ENCODE results near the gene LYPLA2.
A peak's percentile ranks its signal among the peaks of the same experiment; 100 is the strongest.

The LYPLA2 gene

DNA sequence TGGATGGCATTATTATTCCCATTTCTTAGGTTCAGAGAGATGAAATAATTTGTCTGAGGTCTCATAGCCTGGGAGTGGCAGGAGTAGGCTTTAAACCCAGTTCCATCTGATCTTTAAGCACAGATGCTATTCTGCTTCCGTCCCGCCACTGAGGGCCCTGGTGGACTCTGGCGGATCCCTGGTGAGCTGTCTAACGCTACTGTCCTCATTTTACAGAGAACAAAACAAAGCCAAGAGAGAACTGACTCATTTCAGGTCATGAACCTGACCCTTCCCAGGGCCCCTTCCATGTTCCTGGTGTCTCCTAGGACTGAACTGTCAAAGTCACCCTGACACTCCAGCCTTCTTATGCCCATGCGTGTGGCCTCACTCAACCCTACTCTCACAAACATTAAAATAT is 12.7 kb downstream of the LYPLA2 start:
- peak overlapping the region; percentile 55 for H3K27ac Mint-ChIP-seq

DNA sequence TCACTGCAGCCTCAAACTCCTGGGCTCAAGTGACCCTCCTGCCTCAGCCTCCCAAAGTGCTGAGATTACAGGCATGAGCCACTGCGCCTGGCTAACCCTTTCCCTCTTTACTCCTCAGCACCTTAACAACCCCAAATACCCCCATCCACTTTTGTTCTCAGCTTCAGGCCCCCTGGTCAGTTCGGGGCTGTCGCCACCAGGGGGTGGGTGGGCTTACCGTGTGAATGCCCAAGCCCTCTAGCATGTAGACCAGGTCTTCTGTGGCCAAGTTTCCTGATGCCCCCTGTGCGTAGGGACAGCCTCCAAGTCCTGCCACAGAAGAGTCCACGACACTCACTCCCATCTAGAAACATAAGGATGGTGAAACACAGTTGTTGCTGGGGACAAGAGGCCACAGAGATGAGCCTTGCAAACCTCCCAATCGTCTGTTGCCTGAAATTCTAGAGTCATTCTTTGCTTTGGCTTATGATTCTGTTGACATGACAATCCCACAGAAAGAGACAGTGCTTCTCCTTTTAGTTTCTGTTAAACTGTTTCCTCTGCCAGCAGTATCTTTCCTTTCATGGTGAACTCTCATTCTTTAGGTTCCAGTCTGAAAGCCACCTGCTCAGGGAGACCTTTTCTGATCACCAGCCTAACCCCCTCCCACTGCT is 13.4 kb downstream of the LYPLA2 start:
- DNase-seq (ENCODE audit: low spot score in 2 of 2) = no peak
- no peak for ATAC-seq
- H3K9me3 Mint-ChIP-seq = no peaks in the 10 kb centered on the region
- H3K36me3 Mint-ChIP-seq = peaks cover 28% of the 10 kb centered on the region
- H3K27ac Mint-ChIP-seq = peak overlapping the region; percentile 55
- peaks cover 14% of the 10 kb centered on the region for H3K4me1 Mint-ChIP-seq
- H3K4me3 Mint-ChIP-seq = no peak overlapping the region

More for the DNA sequence above, 12.7 kb downstream of the LYPLA2 start:
- Mint-ChIP-seq H3K4me3 (no peak overlapping the region), H3K36me3 (peaks cover 30% of the 10 kb centered on the region), H3K9me3 (no peaks in the 10 kb centered on the region), H3K4me1 (peaks cover 18% of the 10 kb centered on the region)
- DNase-seq (ENCODE audit: low spot score in 2 of 2) = no peak
- ATAC-seq = no peak

DNA sequence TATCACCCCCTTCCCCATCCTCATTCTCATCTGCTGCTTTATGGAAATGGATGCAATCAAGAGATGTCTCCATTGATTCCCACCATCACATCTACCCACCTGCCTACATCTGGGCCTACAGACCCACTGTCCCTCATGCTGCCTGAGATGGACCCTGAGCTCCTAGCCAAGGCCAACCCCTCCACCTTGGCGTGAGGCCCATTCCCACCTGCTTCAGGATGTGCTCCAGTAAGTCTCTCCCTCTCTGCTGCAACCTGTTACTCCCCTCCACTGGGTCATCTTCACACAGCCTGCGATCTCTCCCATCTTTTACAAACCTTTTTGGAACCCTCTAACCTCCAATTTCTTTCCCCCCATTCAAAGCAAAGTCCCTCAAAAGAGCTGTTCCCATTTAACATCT is 14.1 kb downstream of the LYPLA2 start:
- peaks cover 25% of the 10 kb centered on the region for H3K36me3 Mint-ChIP-seq
- DNase-seq (ENCODE audit: low spot score in 2 of 2) (no peak), ATAC-seq (no peak)
- H3K4me3 Mint-ChIP-seq = no peak overlapping the region
- peaks cover 7% of the 10 kb centered on the region for H3K4me1 Mint-ChIP-seq
- peak overlapping the region; percentile 55 for H3K27ac Mint-ChIP-seq
- H3K9me3 Mint-ChIP-seq = no peaks in the 10 kb centered on the region

DNA sequence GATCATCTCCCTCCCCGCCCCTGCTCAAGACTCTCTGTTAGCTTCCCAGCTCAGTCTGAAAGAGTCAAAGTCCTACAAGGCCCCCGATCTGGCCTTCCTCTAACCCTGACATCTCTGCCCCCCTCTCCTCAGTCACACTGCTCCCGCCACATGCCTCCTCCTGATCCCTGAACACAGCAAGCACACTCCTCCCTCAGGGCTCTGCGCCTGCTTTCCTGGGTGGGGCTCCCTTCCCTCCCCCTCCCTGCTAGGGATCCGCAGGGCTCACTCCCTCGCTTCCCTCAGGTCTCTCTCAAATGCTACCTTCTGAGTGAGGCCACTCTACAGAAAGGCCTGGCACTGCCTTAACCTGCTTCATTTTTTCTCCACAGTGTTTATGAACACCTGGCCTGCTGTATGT is 15.3 kb downstream of the LYPLA2 start:
- DNase-seq (ENCODE audit: low spot score in 2 of 2) (no peak), ATAC-seq (no peak)
- Mint-ChIP-seq H3K4me1 (peaks cover 18% of the 10 kb centered on the region), H3K9me3 (no peaks in the 10 kb centered on the region), H3K27ac (peak overlapping the region; percentile 55), H3K36me3 (peaks cover 21% of the 10 kb centered on the region), H3K4me3 (no peak overlapping the region)

DNA sequence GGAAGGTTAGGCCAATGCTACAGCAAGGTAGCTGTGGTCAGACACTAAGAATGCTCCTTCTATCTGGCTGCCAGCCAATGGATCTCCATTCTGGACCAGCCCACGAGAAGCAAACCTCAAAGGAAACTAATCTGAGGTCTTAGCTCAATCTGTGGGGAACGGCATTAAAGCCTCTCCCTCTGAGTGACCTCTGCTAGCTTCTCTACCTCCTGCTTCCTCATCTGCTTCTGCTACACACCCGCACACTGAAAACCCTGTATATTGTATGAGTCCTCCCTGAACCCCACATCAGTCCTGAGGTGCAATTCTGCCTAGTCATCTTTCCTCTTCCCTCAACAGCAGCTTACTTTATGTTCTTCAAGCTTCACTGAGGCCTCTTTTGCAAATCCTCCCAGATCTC is 16.5 kb downstream of the LYPLA2 start:
- Mint-ChIP-seq H3K9me3 (no peaks in the 10 kb centered on the region), H3K4me3 (no peak overlapping the region), H3K4me1 (peaks cover 21% of the 10 kb centered on the region), H3K36me3 (peaks cover 28% of the 10 kb centered on the region), H3K27ac (no peak overlapping the region)
- ATAC-seq (no peak), DNase-seq (ENCODE audit: low spot score in 2 of 2) (no peak)

DNA sequence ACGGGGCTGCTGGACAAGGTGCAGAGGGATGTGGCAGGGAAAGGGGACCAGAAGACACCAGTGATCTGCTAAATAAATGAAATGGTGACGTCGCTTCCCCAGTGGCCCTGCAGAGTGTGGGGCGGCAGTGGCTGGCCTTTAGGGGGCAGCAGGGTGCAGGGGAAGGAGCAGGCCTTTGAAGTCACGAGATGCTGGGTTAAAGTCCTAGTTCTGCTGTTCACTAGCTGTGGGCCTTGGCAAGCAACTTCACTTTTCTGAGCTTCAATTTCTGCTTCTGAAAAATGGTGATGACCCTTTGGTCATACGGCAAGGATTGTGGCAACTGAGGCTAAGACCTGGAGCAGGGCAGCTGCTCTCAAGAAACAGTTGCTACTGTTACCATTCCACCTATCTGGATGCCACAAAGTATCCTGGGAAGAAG is 18.8 kb downstream of the LYPLA2 start:
- H3K4me3 Mint-ChIP-seq = no peak overlapping the region
- ATAC-seq (peak; percentile 88), DNase-seq (ENCODE audit: low spot score in 2 of 2) (peak; percentile 76 to 89)
- H3K27ac Mint-ChIP-seq = no peak overlapping the region
- peaks cover 21% of the 10 kb centered on the region for H3K4me1 Mint-ChIP-seq
- no peaks in the 10 kb centered on the region for H3K9me3 Mint-ChIP-seq
- H3K36me3 Mint-ChIP-seq = peaks cover 51% of the 10 kb centered on the region

DNA sequence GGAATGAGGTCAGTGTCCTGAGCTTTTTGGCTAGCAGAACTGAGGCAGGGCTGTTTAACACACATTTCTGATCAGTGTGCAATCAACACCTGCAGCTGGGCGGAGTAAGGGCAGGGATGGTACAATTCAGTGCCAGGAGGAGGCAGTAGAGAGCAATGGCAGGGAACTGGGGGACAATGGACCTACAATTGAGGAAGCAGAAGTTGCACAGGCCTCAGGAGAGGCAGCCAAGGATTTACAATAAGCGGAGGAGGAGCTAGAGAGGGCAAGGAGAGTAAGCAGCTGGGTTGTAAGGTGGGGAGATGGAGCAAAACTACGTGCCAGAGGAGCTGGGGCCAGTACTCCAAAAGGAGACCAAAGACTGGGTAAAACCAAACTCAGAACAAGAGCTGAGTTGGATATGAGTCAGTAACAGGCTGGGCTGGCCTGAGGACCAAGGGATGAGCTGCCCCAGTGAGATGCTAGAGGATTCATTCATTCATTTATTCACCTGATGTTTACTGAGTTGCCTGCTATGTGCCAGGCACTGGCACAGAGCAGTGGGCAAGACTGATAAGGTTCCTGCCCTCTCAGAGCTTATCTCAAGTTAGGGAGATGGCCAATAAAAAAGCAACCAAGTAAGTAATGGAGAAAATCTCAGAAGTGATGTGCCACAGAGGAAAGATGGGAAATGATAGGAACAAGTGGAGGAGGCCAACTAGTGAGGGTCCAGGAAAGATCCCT is 20.0 kb downstream of the LYPLA2 start:
- H3K36me3 Mint-ChIP-seq = peaks cover 63% of the 10 kb centered on the region
- H3K4me1 Mint-ChIP-seq = peaks cover 21% of the 10 kb centered on the region
- H3K4me3 Mint-ChIP-seq = no peak overlapping the region
- peak overlapping the region; percentile 62 for H3K27ac Mint-ChIP-seq
- peak; percentile 76 for ATAC-seq
- no peaks in the 10 kb centered on the region for H3K9me3 Mint-ChIP-seq
- DNase-seq (ENCODE audit: low spot score in 2 of 2) = peak in 1 of 2 donors; percentile 80

DNA sequence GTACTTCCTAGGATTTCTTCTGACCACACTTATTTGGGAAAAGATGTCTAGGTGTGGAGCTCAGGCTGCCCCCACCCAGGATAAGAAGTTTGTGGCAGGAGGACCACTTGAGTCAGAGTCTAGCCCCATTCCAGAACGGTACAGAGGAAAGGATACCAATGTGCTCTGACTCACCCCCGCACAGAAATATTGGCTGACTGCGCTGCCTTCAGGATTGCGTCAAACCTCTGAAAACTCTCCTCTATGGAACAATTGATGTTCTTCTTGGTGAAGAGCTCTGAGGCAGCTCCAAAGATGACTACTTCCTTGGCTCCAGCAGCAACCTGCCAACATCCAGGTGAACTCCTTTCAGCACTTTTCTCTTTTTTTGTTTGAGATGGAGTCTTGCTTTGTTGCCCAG is 23.1 kb downstream of the LYPLA2 start:
- Mint-ChIP-seq H3K36me3 (peaks cover 78% of the 10 kb centered on the region), H3K4me1 (peaks cover 21% of the 10 kb centered on the region), H3K27ac (no peak overlapping the region), H3K9me3 (no peaks in the 10 kb centered on the region), H3K4me3 (no peak overlapping the region)
- ATAC-seq (no peak), DNase-seq (ENCODE audit: low spot score in 2 of 2) (no peak)

DNA sequence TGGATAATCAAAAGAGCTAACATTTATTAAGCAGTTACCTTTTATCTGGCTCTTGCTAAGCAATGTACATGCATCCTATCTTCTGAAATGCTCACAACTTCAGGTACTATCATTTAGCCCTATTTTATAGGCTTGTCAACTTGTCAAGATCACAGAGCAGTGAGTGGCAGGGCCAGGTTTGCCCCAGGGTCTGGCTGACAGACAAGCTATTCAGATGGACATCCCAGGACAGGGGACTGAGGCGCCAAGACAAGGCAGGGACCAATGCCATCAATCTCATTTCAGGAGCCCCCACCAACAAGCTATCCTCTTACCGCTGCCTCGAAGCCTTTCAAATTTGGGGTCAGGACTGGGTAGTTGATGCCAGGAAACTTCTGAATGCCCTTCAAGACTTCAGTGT is 25.4 kb downstream of the LYPLA2 start:
- Mint-ChIP-seq H3K9me3 (no peaks in the 10 kb centered on the region), H3K27ac (no peak overlapping the region), H3K4me3 (no peak overlapping the region), H3K4me1 (peaks cover 8% of the 10 kb centered on the region), H3K36me3 (peaks cover 84% of the 10 kb centered on the region)
- DNase-seq (ENCODE audit: low spot score in 2 of 2) (no peak), ATAC-seq (no peak)

DNA sequence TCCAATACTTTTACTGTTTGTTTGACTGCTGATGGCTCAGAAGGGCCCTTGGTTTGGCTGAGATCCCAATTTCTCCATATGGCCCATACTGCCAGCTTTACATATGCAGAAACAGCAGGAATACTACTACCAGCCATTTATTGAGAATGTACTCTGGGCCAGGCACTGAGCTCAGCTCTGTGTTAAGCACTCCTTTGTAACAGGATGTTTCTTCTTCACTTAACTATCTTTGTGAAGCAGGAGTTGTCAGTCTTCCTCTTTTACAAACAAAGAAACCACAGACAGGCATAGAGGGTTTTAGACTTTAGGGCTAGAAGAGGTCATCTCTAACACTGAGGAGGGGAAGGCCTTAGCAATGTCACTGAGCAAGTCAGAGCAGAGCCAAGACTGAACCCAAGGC is 26.0 kb downstream of the LYPLA2 start:
- Mint-ChIP-seq H3K4me3 (no peak overlapping the region), H3K4me1 (peaks cover 11% of the 10 kb centered on the region), H3K27ac (no peak overlapping the region), H3K36me3 (peaks cover 83% of the 10 kb centered on the region), H3K9me3 (no peaks in the 10 kb centered on the region)
- DNase-seq (ENCODE audit: low spot score in 2 of 2) = no peak
- no peak for ATAC-seq

DNA sequence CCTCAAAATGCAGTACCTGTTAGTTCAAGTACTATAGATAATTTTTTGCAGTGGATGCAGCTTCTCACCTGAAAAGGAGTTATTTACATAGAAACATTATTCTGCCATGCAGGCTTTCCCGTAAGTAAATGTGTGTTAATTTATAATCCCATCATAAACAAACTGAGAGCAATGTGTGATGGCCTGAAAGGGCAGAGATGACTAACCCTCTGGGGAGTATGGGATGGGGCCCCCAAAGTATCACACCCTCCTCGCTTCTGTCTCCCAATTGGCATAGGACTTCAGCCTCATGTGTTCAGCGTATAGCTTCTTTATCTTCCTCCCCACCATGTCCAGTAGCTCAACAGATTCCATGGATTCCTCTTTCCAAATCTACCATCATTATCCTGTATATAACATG is 26.7 kb downstream of the LYPLA2 start:
- Mint-ChIP-seq H3K4me1 (peaks cover 12% of the 10 kb centered on the region), H3K36me3 (peaks cover 75% of the 10 kb centered on the region), H3K9me3 (no peaks in the 10 kb centered on the region), H3K4me3 (no peak overlapping the region), H3K27ac (peak overlapping the region; percentile 7)
- ATAC-seq (peak; percentile 39), DNase-seq (ENCODE audit: low spot score in 2 of 2) (no peak)

DNA sequence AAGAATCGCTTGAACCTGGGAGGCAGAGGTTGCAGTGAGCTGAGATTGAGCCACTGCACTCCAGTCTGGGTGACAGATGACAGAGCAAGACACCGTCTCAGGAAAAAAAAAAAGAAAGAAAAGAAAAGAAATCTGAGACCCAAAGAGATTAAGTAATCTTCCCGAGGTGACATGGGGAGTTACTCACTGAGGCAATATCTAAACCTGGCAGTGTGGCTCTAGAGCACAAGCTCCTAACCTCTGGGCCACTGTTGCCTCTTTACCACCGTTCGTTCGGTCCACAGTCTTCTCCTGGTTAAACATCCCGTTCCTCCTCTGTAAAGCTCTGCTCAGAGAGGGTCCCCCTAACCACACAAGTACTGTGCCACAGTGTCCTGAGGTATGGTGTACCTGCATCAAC is 32.8 kb downstream of the LYPLA2 start:
- Mint-ChIP-seq H3K9me3 (no peaks in the 10 kb centered on the region), H3K4me3 (peak overlapping the region; percentile 89), H3K27ac (peak overlapping the region; percentile 98), H3K36me3 (peaks cover 34% of the 10 kb centered on the region), H3K4me1 (peaks cover 24% of the 10 kb centered on the region)
- DNase-seq (ENCODE audit: low spot score in 2 of 2) (no peak), ATAC-seq (no peak)

DNA sequence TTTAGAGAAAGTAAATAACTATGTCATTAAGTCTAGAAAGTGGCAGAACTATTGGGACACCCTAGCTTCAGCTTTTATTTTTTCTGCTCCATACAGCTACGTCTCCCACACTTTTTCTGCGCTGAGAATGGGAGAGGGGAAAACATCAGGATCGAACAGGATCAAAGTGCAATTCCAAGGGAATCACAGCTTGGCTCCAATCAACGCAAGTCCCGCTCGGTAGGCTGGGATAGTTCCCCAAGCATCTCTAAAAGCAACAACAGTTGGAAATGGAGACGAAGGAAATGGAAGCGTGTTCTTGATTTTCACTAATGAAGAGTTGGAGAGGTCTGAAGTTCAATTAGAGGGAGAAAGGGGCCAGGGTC is 33.7 kb downstream of the LYPLA2 start:
- no peak for ATAC-seq
- Mint-ChIP-seq H3K27ac (peak overlapping the region; percentile 98), H3K9me3 (no peaks in the 10 kb centered on the region), H3K4me3 (peak overlapping the region; percentile 89), H3K36me3 (peaks cover 28% of the 10 kb centered on the region), H3K4me1 (peaks cover 24% of the 10 kb centered on the region)
- no peak for DNase-seq (ENCODE audit: low spot score in 2 of 2)

DNA sequence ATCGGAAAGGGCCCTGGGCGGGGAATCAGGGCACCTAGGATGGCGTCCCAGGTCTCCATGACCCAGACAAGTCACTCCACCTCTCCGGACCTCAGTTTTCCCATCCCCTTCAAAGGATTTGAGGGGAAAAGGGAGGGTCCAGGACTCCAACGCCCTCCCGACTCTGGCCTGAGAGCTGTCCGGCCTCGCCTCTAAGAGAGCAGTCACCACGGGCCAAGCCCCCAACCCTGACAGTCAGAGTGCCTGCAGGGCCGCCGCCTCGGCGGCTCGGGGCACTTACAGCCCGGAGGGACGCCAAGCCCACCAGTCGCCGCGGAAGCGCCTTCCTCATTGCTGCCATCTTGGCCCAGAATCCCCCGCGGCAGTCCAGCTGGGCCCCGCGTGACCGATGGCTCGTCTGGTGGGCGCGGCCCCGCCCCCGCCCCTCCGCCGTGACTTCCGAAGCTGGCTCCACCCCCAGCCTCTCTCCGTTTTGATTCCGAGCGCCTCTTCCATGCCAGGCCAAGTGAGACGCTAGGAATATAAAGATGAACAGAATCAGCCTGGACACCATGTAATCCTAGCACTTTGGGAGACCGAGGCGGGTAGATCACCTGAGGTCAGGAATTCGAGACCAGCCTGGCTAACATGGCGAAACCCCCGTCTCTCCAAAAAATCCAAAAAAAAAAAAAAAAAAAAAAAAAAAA is 34.3 kb downstream of the LYPLA2 start, which contains the start of gene HMGCL:
Gene HMGCL (minus strand): TSS at position 354 of the 686 bp plus-strand sequence. CDS start 14 bp downstream, at position 340.
- ATAC-seq (peak; percentile 94), DNase-seq (ENCODE audit: low spot score in 2 of 2) (peak; percentile 74 to 89)
- H3K4me1 Mint-ChIP-seq = peaks cover 27% of the 10 kb centered on the region
- H3K36me3 Mint-ChIP-seq = peaks cover 24% of the 10 kb centered on the region
- H3K4me3 Mint-ChIP-seq = peak within 1 kb of the TSS; percentile 89
- peak within 1 kb of the TSS; percentile 98 for H3K27ac Mint-ChIP-seq
- no peaks in the 10 kb centered on the region for H3K9me3 Mint-ChIP-seq

DNA sequence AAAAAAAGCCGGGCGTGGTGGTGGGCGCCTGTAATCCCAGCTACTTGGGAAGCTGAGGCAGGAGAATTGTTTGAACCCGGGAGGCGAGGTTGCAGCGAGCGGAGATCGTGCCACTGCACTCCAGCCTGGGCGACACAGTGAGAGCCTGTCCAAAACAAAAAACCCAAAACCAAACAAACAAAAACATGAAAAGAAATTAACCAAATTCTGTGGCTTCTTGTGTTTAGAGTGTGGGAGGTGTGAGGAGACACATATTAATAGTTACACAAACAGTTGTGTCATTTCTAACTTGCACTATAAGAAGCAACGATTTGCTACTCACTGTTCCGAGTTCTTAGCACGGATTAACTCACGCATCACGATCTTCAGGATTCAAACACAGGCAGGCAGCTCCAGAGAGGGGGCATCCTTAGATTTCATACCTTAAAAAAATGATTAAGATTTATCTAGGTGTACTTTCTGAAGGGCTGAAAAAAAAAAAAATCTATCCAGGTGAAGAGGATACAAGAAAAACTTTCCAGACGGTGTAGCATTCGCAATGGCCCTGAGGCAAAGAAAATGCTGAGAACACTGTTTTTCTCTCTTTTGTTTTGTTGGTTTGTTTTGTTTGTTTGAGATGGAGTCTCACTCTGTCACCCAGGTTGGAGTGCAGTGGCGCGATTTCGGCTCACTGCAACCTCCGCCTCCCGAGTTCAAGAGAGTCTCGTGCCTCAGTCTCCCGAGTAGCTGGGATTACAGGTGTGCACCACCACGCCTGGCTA is 35.0 kb downstream of the LYPLA2 start:
- DNase-seq (ENCODE audit: low spot score in 2 of 2) (peak in 1 of 2 donors; percentile 16), ATAC-seq (peak; percentile 85)
- peak overlapping the region; percentile 98 for H3K27ac Mint-ChIP-seq
- peak overlapping the region; percentile 89 for H3K4me3 Mint-ChIP-seq
- H3K36me3 Mint-ChIP-seq = peaks cover 20% of the 10 kb centered on the region
- H3K4me1 Mint-ChIP-seq = peaks cover 30% of the 10 kb centered on the region
- no peaks in the 10 kb centered on the region for H3K9me3 Mint-ChIP-seq
